DND-41 (cell line): Measurements from ENCODE around the gene MICALL2.

Experiments used
- ATAC-seq: fragments of 200-7000 bp; cut with Tn5 transposase; 3 replicates; pipeline ENCODE4 v1.9.1; 2021; ENCODE audit warnings: low read depth; ENCODE audit not compliant: insufficient read depth
- DNase-seq: peaks from one replicate; pipeline ENCODE4 v3.0.0-alpha.2; 2020
- H2AFZ ChIP-seq: 2 replicates; pipeline ENCODE4 v1.6.0; 2012; ENCODE audit warnings: low read depth, low read length
- H3K27ac ChIP-seq: 2 replicates; pipeline ENCODE4 v1.5.1; 2012; ENCODE audit warnings: low read length, inconsistent platforms
- H3K27me3 ChIP-seq: fragments of 200-600 bp; sonication (generic); 2 replicates; pipeline ENCODE4 v1.6.0; 2012; ENCODE audit warnings: low read length, mild to moderate bottlenecking, inconsistent platforms; ENCODE audit not compliant: insufficient read depth, poor library complexity
- H3K36me3 ChIP-seq: 2 replicates; pipeline ENCODE4 v1.5.1; 2012; ENCODE audit warnings: low read length, inconsistent platforms; ENCODE audit not compliant: insufficient read depth
- H3K4me1 ChIP-seq: 2 replicates; pipeline ENCODE4 v1.5.1; 2012; ENCODE audit warnings: mild to moderate bottlenecking, low read length; ENCODE audit not compliant: insufficient read depth
- H3K4me2 ChIP-seq: 2 replicates; pipeline ENCODE4 v1.6.0; 2012; ENCODE audit warnings: mild to moderate bottlenecking, moderate library complexity, low read length, inconsistent platforms; ENCODE audit not compliant: insufficient read depth
- H3K4me3 ChIP-seq, 2 experiments: fragments of 200-600 bp in 1 of 2; shearing (Covaris generic) in 1 of 2; 2 replicates each; pipeline ENCODE4 v1.5.1; 2012 to 2016; ENCODE audit warnings: inconsistent platforms in 2 of 2, low read length in 2 of 2, mild to moderate bottlenecking in 2 of 2, low read depth in 1 of 2, moderate library complexity in 1 of 2
- H3K79me2 ChIP-seq: 2 replicates; pipeline ENCODE4 v1.6.0; 2012; ENCODE audit warnings: low read length, inconsistent platforms; ENCODE audit not compliant: insufficient read depth
- H3K9ac ChIP-seq: 2 replicates; pipeline ENCODE4 v1.6.0; 2012; ENCODE audit warnings: low read depth, mild to moderate bottlenecking, inconsistent platforms, low read length, moderate library complexity
- H3K9me3 ChIP-seq: 2 replicates; pipeline ENCODE4 v1.5.1; 2012; ENCODE audit warnings: low read length, moderate library complexity, mild to moderate bottlenecking, inconsistent platforms; ENCODE audit not compliant: insufficient read depth, severe bottlenecking
- H4K20me1 ChIP-seq: 2 replicates; pipeline ENCODE4 v1.6.0; 2012; ENCODE audit warnings: low read length; ENCODE audit not compliant: insufficient read depth
- EZH2 ChIP-seq: IDR thresholded peaks from 3 replicates; pipeline ENCODE4 v1.6.1; 2012; ENCODE audit warnings: borderline replicate concordance, low read depth, mild to moderate bottlenecking, moderate library complexity, low read length, inconsistent platforms; ENCODE audit not compliant: severe bottlenecking
- TF ChIP-seq, protein P1 (sequence below): IDR thresholded peaks from 2 replicates; pipeline ENCODE4 v1.5.1; 2012; ENCODE audit warnings: borderline replicate concordance, low read length, moderate library complexity, mild to moderate bottlenecking; ENCODE audit not compliant: poor library complexity, severe bottlenecking; ENCODE audit errors: extremely low read depth

The MICALL2 gene

DNA sequence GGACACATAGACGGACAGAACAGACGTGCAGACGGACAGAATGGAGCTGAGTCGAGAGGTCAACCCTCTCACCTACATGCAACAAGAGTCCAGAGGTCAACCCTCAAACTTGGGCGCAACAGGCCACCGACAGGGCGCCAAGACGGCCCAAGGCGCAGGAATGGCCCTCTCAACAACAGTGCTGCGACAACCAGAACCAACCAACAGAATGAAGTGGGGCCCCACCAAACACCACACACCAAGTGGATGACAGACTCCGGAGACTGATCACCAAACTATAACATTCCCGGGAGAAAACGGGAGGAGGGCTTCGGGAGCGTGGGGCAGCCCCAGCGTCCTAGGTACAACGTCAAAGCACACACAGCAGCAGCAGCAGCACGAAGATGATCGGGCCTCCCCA is 31.6 kb upstream of the MICALL2 start:
- Histone ChIP-seq H3K79me2 (no peaks in the 10 kb centered on the region), H3K4me3 (no peak overlapping the region), H4K20me1 (peaks cover 17% of the 10 kb centered on the region), H3K36me3 (peaks cover 91% of the 10 kb centered on the region), H3K4me1 (no peaks in the 10 kb centered on the region), H3K9me3 (no peaks in the 10 kb centered on the region), H3K4me2 (no peak overlapping the region), H3K27me3 (no peaks in the 10 kb centered on the region), H3K9ac (no peak overlapping the region), H2AFZ (no peak overlapping the region), H3K27ac (no peak overlapping the region)
- TF ChIP-seq EZH2, result no peak
- TF ChIP-seq, protein P1, sequence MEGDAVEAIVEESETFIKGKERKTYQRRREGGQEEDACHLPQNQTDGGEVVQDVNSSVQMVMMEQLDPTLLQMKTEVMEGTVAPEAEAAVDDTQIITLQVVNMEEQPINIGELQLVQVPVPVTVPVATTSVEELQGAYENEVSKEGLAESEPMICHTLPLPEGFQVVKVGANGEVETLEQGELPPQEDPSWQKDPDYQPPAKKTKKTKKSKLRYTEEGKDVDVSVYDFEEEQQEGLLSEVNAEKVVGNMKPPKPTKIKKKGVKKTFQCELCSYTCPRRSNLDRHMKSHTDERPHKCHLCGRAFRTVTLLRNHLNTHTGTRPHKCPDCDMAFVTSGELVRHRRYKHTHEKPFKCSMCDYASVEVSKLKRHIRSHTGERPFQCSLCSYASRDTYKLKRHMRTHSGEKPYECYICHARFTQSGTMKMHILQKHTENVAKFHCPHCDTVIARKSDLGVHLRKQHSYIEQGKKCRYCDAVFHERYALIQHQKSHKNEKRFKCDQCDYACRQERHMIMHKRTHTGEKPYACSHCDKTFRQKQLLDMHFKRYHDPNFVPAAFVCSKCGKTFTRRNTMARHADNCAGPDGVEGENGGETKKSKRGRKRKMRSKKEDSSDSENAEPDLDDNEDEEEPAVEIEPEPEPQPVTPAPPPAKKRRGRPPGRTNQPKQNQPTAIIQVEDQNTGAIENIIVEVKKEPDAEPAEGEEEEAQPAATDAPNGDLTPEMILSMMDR, result no peak
- ATAC-seq, result no peak
- DNase-seq, result no peak

DNA sequence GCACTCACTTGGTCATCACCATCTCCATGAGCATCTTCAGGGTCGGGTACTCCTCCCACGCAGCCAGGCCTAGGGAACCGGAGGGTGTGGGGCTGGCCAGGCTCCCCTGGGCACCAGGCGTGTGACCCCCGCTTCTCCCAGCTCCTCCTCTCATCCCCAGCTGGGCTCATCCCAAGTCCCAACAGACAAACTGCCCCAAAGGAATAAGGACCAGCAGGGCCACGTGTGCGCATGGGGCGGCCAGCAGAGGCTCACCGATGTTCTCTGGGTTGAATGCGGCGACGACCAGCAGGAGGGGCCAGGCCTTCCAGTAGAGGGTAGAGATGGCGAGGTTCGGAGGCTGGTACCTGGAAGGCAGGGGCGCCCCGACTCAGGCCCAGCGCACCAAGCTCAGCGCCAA is 30.1 kb upstream of the MICALL2 start:
- Histone ChIP-seq H3K4me2 (no peak overlapping the region), H3K4me1 (no peaks in the 10 kb centered on the region), H3K79me2 (no peaks in the 10 kb centered on the region), H3K27ac (no peak overlapping the region), H3K4me3 (no peak overlapping the region), H2AFZ (no peak overlapping the region), H3K9ac (no peak overlapping the region), H3K27me3 (no peaks in the 10 kb centered on the region), H3K9me3 (no peaks in the 10 kb centered on the region), H3K36me3 (peaks cover 89% of the 10 kb centered on the region), H4K20me1 (peaks cover 17% of the 10 kb centered on the region)
- no peak for DNase-seq
- TF ChIP-seq EZH2, result no peak
- TF ChIP-seq, protein P1, result no peak
- ATAC-seq, result no peak

DNA sequence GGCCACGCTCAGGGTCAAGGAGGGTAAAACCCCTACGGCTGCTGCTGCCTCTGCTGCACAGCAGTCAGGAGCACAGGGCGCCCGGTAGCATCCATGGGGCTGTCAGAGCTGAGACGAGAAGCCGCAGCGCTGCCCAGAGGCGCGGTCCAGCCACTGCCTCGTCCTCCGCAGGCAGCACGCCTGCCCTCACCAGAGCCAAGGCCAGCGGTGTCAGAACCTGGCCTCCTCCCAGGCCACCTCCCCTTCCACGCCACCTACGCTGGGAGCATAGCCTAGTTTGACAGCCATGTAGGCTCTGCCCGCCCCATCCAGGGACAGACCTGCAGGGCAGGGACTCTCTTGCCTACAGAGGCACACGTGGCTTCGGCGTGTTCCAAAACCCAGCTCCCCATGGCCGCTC is 28.7 kb upstream of the MICALL2 start:
- H3K4me1 ChIP-seq, result no peaks in the 10 kb centered on the region
- no peaks in the 10 kb centered on the region for H3K79me2 ChIP-seq
- no peak overlapping the region for H3K4me2 ChIP-seq
- peaks cover 89% of the 10 kb centered on the region for H3K36me3 ChIP-seq
- no peaks in the 10 kb centered on the region for H3K27me3 ChIP-seq
- no peak overlapping the region for H3K4me3 ChIP-seq
- H3K9ac ChIP-seq, result no peak overlapping the region
- H3K9me3 ChIP-seq, result no peaks in the 10 kb centered on the region
- TF ChIP-seq, protein P1, result no peak
- no peak for TF ChIP-seq EZH2
- H2AFZ ChIP-seq, result no peak overlapping the region
- no peak overlapping the region for H3K27ac ChIP-seq
- DNase-seq (no peak), ATAC-seq (no peak)
- peaks cover 20% of the 10 kb centered on the region for H4K20me1 ChIP-seq

DNA sequence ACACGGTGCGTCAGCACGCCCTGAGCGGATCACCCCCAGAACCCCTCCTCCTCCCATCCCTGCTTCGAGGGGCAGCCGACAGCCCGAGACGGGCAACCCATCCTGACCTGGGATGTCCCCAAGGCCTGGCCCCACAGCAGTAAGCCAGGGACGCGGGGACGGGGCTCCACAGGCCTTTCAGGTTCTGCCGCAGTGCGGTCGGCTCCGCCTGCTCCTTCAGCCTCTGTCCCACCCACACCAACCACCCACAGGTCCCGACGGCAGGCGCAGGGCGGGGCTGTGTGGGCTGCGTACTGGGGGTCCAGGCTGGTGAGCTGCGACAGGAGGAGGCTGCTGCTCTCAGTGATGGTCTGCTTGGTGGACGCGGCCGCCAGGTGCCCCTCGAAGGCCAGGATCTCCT is 28.2 kb upstream of the MICALL2 start:
- no peaks in the 10 kb centered on the region for H3K79me2 ChIP-seq
- no peak overlapping the region for H3K27ac ChIP-seq
- TF ChIP-seq EZH2, result no peak
- TF ChIP-seq, protein P1, result no peak
- H3K9ac ChIP-seq, result no peak overlapping the region
- H3K9me3 ChIP-seq, result no peaks in the 10 kb centered on the region
- peaks cover 93% of the 10 kb centered on the region for H3K36me3 ChIP-seq
- DNase-seq, result no peak
- H3K4me1 ChIP-seq, result no peaks in the 10 kb centered on the region
- no peak overlapping the region for H3K4me3 ChIP-seq
- H2AFZ ChIP-seq, result no peak overlapping the region
- no peaks in the 10 kb centered on the region for H3K27me3 ChIP-seq
- ATAC-seq, result no peak; the same call in 2 of the 3 replicates
- H3K4me2 ChIP-seq, result no peak overlapping the region
- peaks cover 23% of the 10 kb centered on the region for H4K20me1 ChIP-seq
